Panc1 (cell line): ENCODE data around the gene CDKAL1. TPM values are rescaled to one million over a fixed set of nuclear protein-coding genes. Genes with fewer than 3 reads are reported as not detected.
A peak's percentile ranks its signal among the peaks of the same experiment; 100 is the strongest.

Experiments
- ATAC-seq: fragments of 200-7000 bp; cut with Tn5 transposase; 2 replicates; pipeline ENCODE4 v1.9.1; 2020; ENCODE audit warnings: mild to moderate bottlenecking, moderate library complexity
- BruUV-seq: library from RNA; stranded (reverse); fragments of 400-500 nt; replicated peaks from 2 replicates; lab custom pipeline; 2021; lab: Mats Ljungman, UMichigan
- CTCF ChIA-PET: fragments of 300-600 bp; sonication (Branson Sonifier 250); formaldehyde crosslinking; loops from one replicate; lab custom pipeline; 2022; ENCODE audit warnings: antibody characterized with exemption; lab: Charles Lee
- POLR2A ChIA-PET: fragments of 300-600 bp; sonication (Branson Sonifier 250); formaldehyde crosslinking; loops from one replicate; lab custom pipeline; 2022; ENCODE audit warnings: antibody characterized with exemption; lab: Charles Lee
- DNase-seq: peaks from one replicate; pipeline ENCODE4 v3.0.0-alpha.2; 2010; ENCODE audit warnings: low read depth, low spot score
- H3K27ac ChIP-seq: 2 replicates; pipeline ENCODE4 v1.5.1; 2011; ENCODE audit warnings: mild to moderate bottlenecking, low read length, inconsistent platforms
- H3K27me3 ChIP-seq: fragments of 200-500 bp; sonication (Bioruptor generic); 2 replicates; pipeline ENCODE4 v1.6.0; 2014; ENCODE audit warnings: low read length, inconsistent platforms; ENCODE audit not compliant: control insufficient read depth, insufficient read depth
- H3K36me3 ChIP-seq: fragments of 200-500 bp; sonication (Bioruptor generic); 2 replicates; pipeline ENCODE4 v1.5.1; 2014; ENCODE audit warnings: inconsistent platforms, mild to moderate bottlenecking, low read length, moderate library complexity; ENCODE audit not compliant: control insufficient read depth, insufficient read depth
- H3K4me1 ChIP-seq: 2 replicates; pipeline ENCODE4 v1.5.1; 2011; ENCODE audit warnings: inconsistent platforms, mild to moderate bottlenecking, low read length, moderate library complexity; ENCODE audit not compliant: control insufficient read depth, insufficient read depth
- H3K4me3 ChIP-seq, 2 experiments: 2 replicates each; pipeline ENCODE4 v1.5.1; 2011 to 2012; ENCODE audit warnings: low read depth in 2 of 2, low read length in 2 of 2, mild to moderate bottlenecking in 2 of 2, inconsistent platforms in 1 of 2, moderate library complexity in 1 of 2
- H3K9me3 ChIP-seq: fragments of 200-500 bp; sonication (Bioruptor generic); 2 replicates; pipeline ENCODE4 v1.5.1; 2014; ENCODE audit warnings: low read depth, mild to moderate bottlenecking, inconsistent platforms, low read length, moderate library complexity; ENCODE audit not compliant: control insufficient read depth, insufficient read depth
- CTCF ChIP-seq: fragments of 450-650 bp; IDR thresholded peaks from 2 replicates; pipeline ENCODE4 v1.5.1; 2017; ENCODE audit warnings: mild to moderate bottlenecking
- POLR2AphosphoS5 ChIP-seq: IDR thresholded peaks from 2 replicates; pipeline ENCODE4 v1.6.1; 2012; ENCODE audit warnings: mild to moderate bottlenecking, low read depth, low read length, moderate library complexity
- REST ChIP-seq, 2 experiments: IDR thresholded peaks; 2 replicates each; pipeline ENCODE4 v1.6.1; 2011 to 2012; ENCODE audit warnings: low read depth in 2 of 2, control low read depth in 1 of 2, low read length in 1 of 2, mild to moderate bottlenecking in 1 of 2, moderate library complexity in 1 of 2; ENCODE audit not compliant: insufficient read depth in 1 of 2
- SIN3A ChIP-seq: IDR thresholded peaks from 2 replicates; pipeline ENCODE4 v1.6.1; 2012; ENCODE audit warnings: low read depth, mild to moderate bottlenecking, low read length, moderate library complexity, borderline replicate concordance; ENCODE audit not compliant: insufficient read depth
- TCF7L2 ChIP-seq: IDR thresholded peaks from 2 replicates; pipeline ENCODE4 v1.6.1; 2011; ENCODE audit warnings: mild to moderate bottlenecking, low read depth, low read length, inconsistent platforms
- in situ Hi-C: cut with HindIII; loops from 2 replicates; pipeline ENCODE4 v1.10.0; 2016; ENCODE audit warnings: low sequenced_read_pairs, low pct_unique_long_range_greater_than_20kb
- intact Hi-C: fragments of 100-400 bp; cut with micrococcal nuclease; formaldehyde crosslinking; loops from one replicate; pipeline ENCODE4 v1.10.0; 2022; ENCODE audit not compliant: unreplicated experiment
- total RNA-seq: library from RNA; stranded (reverse); gene quantifications from one replicate; pipeline ENCODE4 v1.2.1, GENCODE V29; 2021; ENCODE audit not compliant: unreplicated experiment

CDKAL1 gene
- total RNA-seq, 1 experiment from 2014 or later = 14.5 TPM

DNA sequence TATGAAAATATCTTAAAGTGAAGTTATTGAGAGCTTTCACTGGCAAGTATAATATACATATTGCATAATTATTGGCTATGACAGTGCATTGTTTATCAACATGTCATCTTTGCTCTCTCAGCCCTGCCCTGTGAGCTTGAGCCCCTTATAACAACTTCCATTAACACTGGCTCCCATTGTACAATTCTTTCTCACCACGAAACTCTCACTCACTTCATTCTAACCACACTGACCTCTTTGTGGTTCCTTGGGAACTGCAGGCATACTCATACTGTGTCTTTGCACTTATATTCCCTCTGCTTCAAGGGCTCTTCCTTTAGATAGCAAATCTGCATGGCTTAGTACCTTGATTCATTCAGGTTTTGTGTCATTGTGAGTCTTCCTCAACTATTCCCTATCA, 411.8 kb downstream of the CDKAL1 start:
- Histone ChIP-seq H3K27ac (no peak overlapping the region), H3K4me1 (no peaks in the 10 kb centered on the region), H3K36me3 (no peaks in the 10 kb centered on the region), H3K4me3 (no peak overlapping the region), H3K9me3 (no peaks in the 10 kb centered on the region; the same call in 1 of the 2 replicates), H3K27me3 (no peaks in the 10 kb centered on the region)
- ChIA-PET CTCF (no interaction called here), POLR2A (no interaction called here)
- no TSS peak for BruUV-seq
- DNase-seq = no peak
- no peak for ATAC-seq
- intact Hi-C loops (no loop called here), in situ Hi-C loops (no loop called here)
- peak; percentile 22; the same call in 1 of the 2 replicates for TF ChIP-seq CTCF
- no peak for TF ChIP-seq POLR2AphosphoS5

- TF ChIP-seq POLR2AphosphoS5 (no peak), CTCF (no peak), SIN3A (no peak), REST (IDR thresholded peaks at IDR 0.05; ENCODE audit: insufficient read depth in 1 of 2, low read depth in 2 of 2, low read length in 1 of 2) (no peak), TCF7L2 (no peak)
- ChIA-PET CTCF (no interaction called here), POLR2A (interaction anchor here (0.7 kb wide), 1 partner anchor 195 kb away, joined by 18 read pairs; no protein-coding TSS in a partner anchor)
- intact Hi-C loops (no loop called here), in situ Hi-C loops (no loop called here)
- ATAC-seq (no peak), DNase-seq (no peak)
- Histone ChIP-seq H3K36me3 (no peaks in the 10 kb centered on the region), H3K27ac (no peak overlapping the region), H3K4me1 (no peaks in the 10 kb centered on the region), H3K9me3 (no peaks in the 10 kb centered on the region; the same call in 1 of the 2 replicates), H3K4me3 (no peak overlapping the region), H3K27me3 (no peaks in the 10 kb centered on the region)
- BruUV-seq = no TSS peak
Observed at GRCh38 chr6:20946890-20947289, 412.6 kb downstream of the CDKAL1 start.
